GM19372 (cell line): ENCODE data around the gene TTC21A.

Experiments
- ATAC-seq: cut with Tn5 transposase; IDR thresholded peaks from one replicate; pipeline ENCODE4 v1.9.1; 2021; ENCODE audit warnings: mild to moderate bottlenecking, low read depth, moderate library complexity; ENCODE audit not compliant: unreplicated experiment

The TTC21A gene

DNA sequence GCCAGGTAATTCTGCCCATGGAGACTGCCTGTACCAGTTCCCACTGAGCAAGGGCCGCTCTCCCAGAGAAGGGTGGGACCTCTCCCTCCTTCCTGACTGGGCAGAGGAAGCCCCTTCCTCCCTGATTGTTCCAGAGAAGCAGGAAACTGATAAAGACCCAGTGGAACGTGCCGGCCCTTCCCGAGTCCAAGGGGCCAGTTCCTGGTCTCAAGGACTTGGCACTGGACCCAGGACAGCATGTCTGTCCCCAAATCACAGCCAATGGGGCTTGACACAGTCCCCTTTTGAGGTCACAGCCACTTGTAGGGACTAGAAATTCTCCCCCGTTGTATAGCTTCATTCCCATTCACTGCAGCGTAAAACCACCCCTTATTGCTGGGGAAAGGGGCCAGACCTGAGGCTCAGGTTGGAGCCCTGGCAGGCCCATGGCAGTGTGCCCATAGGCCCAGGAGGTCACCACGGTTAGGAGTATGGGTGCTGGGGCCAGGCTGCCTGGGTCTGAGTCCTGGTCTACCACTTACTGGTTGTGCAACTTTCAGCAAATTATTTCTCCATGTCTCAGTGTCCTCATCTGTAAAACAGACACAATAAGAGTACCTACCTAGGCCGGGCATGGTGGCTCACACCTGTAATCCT, 27.8 kb downstream of the TTC21A start:
- no peak for ATAC-seq

DNA sequence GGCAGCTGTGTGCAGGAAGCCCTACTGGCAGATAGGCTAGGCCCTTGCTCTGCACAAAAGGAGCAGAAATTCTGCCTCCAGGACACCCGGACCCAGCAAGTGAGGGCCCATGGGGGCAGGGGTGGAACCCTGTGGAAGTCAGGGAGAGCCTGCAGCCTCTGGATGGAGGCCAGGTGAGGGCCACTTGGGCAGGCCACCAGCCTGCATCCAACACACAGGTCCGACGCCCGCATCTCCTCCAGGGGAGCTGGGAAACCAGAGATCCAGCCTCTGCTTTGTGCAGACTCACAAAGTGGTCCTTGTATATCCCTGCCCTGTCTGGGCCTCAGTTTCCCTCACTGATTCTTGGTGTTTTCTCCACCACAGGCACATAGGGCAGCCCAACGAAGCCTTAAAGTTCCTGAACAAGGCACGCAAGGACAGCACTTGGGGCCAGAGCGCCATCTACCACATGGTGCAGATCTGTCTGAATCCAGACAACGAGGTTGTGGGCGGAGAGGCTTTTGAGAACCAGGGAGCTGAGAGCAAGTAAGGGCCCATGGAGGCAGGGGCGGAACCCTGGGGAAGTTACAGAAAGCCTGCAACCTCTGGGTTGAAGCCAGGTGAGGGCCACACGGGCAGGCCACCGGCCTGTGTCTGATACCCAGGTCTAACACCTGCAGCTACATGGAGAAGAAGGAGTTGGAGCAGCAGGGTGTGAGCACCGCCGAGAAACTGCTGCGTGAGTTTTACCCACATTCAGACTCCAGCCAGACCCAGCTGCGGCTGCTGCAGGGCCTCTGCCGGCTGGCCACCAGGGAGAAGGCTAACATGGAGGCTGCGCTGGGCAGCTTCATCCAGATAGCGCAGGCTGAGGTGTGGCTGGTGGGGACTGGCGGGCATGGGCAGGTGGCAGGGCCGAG, 29.3 kb downstream of the TTC21A start:
- no peak for ATAC-seq

DNA sequence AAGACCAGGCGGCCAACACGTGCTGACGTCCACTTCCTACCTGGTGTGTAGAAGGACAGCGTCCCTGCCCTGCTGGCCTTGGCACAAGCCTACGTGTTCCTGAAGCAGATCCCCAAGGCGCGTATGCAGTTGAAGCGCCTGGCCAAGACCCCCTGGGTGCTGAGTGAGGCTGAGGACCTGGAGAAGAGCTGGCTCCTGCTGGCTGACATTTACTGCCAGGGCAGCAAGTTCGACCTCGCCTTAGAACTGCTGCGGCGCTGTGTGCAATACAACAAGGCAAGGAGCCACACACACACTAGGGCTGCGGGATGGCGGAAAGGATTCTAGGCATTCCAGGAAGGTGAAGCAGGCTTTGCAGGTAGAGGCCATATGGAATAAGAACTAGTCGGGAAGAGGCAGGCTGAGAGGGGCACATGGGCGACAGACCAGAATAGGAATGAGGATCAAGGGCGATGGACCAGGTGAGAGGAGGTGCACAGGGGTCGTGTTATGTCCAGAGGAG, 30.0 kb downstream of the TTC21A start:
- ATAC-seq = no peak

DNA sequence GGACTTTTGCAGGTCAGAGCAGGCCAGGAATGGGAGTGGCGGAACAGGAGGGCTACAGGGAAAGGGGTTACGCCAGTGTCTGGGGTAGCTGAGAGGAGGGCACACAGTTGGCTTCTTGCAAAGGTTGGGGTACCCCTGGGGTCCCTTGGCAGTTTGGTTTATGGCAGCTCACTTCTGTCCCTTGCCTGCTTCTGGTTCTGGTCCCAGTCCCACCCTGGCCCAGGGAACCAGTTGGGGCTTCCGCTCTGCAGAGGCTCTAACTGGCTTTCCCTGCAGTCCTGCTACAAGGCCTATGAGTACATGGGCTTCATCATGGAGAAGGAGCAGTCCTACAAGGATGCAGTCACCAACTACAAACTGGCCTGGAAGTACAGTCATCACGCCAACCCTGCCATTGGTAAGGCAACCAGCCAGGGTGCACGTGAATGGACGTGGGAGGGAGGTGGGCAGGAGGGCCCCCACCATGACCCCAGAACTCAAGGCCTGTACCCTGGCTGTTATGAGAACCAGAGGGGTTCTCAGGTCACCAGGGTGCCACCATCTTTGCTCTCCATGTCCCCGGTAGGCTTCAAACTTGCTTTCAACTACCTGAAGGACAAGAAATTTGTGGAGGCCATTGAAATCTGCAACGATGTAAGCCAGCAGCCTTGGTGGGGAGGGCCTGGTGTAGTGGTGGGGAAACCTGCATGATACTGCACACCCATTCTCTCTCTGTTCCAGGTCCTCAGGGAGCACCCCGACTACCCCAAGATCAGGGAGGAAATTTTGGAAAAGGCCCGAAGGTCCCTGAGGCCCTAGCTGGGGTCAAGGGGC, 30.7 kb downstream of the TTC21A start:
- ATAC-seq = no peak

DNA sequence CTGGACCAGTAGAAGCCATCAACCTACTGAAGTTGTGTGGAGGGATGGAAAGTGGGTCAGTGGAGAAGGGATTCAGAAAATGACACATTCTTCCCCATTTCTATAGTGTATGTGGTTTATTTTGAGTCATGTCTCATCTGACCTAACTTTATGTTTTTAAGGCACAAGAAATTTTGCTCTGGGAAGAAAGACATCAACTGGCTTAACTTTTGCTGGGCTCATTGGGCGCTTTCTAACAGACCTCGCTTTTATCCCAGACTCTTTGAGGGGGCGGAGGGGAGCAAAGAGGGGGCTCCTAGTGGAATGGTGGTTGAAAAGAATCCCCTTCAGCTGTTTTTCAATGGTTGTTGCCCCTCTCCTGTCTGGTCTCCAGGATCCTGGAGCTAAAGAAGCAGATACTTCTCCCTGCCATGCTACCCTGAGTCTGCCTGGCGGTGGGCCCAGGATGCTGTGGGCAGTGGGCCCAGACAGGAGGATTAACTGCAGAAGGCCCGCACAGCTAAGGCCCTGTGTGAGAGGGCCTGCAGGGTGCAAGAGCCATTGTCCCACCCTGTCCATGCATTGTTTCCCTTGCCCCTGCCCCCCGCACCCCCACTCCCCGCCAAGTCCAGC, 31.4 kb downstream of the TTC21A start:
- no peak for ATAC-seq

DNA sequence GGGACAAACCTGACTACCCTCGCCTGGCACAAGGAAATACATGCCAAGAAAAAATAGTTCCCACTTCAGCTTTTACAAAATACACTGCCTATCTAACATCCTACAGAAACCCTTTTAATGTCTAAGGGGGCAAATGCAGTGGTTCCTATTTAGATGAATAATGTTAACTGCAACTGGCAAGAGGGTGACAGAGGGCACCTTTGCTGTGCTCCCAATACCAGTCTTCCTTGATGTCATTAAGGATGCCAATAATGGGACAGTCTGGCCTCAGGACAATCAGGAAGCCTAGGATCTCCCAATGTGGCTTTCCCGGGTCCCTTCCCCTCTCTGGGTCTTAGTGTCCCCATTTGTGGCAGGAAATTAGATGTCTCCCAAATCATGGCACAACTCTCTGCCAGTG, 32.0 kb downstream of the TTC21A start:
- no peak for ATAC-seq

DNA sequence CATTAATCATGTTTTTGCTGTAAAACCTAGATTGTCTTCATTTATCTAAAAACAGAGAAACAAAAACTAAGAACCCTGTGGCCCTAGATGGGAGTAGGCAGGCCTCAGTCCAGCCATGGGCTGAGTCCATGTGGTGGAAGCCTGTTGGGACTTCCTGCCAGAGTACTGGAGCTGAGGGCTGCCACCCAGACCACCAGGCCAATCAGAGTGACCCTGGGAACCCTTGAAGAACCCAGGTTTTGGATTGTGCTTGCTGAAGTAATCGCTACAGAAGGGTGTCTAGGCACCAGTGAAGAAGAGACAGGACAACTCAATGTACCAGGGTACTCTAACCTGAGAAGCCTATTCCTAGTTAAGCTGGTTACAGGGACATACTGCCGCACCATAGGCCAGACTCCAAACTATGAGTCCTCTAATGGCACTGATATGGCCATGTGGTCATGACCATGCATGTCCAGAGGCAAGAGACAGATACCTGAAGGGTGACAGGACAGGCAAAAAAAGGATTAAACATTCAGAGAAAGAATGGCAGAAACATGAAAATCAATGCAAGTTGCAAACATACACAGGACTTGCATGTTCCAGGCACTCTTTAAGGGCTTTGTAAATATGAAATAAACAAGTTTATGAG, 33.0 kb downstream of the TTC21A start:
- ATAC-seq = no peak

DNA sequence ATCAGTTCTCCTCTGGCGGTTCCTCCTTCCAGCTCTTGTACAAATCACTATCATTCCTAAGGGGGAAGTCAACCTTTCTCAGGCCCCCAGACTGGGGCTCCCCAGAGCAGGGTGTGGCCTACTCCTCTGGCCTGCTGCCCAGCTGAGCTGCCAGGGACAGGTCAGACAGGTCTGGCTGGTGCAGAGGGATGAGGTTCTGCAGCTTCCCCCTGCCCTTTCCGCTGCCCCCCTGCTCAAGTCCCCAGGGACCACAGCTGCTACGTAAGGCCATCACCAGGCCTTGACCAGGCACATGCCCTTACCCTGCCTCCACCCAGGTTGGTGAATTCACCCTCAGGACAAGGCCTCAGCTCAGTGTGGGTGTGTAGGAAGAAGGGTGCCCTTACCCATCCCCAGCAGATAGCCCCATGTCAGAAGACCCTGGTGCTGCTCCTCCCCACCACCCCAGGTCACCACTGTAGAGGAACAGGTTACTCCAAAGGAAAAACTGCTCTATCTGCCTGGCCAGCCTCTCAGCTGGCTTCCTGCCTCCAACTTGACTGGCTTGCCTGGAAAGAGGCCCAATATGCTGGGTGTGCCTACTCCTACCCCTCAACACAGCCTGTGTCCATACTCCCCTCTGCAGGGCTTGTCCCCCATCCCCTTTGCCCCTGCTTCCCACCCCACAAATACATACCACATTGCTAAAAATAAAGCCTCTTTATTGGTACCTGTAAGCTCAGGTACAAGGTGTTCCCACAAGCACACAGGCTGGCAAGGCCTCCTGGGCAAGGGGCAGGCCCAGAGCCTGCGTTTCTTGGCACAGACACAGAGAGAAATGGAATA, 33.9 kb downstream of the TTC21A start:
- ATAC-seq = no peak

DNA sequence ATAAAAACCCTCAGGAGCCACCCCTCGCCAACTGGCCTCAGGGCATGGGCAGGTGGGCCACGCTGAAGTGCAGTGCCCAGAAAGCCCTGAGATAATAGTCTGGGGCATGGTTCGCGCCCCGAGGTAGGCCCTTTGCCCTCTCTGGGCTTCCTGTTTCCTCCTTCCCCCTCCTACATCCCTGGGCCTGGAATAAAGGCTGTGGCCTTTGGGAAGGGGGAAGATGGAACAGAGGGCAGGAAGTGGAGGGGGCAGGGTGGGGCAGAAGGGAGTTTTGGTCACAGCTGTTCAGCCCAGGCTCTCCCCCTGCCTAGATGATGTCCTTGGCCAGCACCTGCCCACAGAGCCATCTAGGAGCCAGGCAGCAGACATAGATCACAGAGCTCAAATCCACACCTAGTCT, 34.6 kb downstream of the TTC21A start:
- ATAC-seq = no peak

DNA sequence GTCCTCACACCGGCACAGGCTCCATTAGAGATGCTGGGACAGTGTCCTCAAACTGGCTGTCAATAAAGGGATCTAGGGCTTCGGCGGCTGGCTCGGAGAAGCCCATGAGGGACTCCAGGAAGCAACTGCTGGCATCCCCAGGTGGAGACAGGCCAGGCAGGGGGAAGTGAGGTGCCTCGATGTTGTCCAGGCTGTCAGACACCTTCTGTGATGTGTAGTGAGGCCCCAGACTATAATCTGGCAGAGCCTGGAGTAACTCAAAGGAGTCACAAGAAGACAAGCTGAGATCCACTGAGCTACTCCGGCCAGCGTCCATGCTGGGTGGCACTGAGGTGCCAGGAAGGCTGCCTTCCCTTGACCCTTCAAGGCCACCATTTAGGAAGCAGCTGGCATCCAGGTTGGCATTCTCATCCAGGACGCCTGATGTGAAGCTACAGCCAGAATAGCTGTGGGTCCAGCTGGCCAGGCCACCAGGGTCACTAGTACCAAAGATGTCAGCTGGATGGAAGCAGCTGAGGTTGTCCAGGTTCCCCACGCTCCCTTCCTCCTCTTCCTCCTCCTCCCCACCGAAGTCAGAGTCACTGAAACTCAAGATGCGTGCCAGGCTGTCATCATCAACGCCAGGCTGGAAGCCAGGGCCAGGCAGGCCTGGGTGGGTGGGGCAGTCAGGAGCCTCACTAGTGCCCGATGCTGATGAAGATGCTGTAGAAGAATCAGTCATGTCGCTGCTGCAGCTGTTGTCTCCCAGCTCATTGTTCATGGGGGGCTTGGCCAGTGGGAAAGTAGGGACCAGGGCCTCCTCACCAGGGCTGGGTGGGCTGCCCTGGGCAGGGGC, 35.8 kb downstream of the TTC21A start:
- ATAC-seq = no peak

DNA sequence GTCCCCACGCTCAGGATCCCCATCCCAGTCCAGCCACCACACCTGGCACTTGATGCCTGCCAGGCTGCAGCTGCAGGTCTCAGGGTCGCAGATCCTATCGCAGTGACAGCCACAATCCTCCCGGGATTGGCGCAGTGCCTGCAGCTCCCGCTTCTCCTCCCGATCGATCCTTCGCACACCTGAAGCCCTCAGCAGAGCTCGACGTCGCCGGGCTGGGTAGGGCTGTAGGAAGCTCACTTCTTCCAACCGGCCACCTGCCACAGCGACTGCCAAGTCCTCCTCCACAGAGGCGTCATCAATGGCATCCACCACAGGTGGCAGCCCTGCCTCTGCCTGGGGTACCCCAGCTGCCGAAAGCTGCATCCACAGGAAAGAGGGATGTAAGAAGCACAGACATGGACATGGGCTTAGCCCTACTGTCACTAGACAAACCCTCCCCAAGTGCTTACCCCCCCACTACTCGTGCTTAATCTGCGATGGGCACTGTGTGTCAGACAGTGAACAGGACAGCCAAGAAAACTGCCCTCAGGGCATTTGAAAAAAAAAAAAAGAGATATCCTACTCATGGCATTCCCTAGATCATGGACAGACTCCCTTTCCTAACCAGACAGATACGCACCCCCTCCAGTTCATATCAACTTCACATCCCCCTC, 36.7 kb downstream of the TTC21A start:
- no peak for ATAC-seq

DNA sequence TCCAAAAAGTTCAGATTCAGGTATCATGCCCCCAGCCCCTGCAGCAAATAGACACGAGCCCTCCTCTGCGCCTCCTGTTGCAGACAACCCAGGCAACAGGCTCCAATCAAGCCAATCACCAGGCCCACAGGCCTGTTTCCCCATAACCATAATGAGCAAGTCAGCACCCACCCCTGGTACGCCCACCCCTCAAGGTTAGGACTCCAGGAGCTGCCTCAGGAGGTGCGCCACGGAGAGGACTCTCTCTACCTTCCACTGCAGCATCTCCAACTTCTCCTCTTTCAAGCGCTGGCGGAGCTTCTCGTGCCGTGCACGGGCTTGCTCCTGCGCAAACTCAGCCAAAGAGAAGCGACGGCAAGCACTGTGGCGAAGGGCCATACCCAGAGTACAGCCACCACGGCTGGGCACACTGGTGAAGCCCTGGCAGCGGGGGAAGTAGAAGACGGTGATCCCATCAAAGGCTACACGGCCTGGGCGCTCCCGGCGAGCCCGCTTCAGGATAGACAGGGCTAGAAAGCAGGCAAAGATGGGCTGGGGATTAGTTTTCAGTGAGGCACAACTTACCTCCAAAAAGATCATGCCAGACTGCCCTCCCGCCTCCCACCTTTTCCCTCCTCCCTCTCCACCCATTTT, 37.4 kb downstream of the TTC21A start:
- ATAC-seq = no peak

DNA sequence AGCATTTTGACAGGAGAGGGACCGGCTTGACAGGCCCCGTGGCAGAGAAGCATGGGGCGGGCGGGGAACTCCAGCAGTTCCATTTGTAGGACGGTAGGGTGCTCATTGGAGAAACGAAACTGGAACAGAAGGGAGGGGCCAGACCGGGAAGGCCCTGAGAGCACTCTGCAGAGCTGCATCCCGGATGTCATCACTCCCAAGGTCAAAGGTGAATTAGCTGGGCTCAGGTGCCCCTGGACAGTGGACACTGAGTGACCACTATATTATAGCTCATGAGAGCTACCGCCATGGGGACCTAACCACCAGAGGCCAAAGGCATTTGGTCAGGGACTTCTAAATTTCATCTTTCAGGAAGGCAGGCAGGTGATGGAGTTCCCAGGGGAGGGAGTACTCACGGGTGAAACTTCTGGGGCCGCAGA, 38.6 kb downstream of the TTC21A start:
- no peak for ATAC-seq

DNA sequence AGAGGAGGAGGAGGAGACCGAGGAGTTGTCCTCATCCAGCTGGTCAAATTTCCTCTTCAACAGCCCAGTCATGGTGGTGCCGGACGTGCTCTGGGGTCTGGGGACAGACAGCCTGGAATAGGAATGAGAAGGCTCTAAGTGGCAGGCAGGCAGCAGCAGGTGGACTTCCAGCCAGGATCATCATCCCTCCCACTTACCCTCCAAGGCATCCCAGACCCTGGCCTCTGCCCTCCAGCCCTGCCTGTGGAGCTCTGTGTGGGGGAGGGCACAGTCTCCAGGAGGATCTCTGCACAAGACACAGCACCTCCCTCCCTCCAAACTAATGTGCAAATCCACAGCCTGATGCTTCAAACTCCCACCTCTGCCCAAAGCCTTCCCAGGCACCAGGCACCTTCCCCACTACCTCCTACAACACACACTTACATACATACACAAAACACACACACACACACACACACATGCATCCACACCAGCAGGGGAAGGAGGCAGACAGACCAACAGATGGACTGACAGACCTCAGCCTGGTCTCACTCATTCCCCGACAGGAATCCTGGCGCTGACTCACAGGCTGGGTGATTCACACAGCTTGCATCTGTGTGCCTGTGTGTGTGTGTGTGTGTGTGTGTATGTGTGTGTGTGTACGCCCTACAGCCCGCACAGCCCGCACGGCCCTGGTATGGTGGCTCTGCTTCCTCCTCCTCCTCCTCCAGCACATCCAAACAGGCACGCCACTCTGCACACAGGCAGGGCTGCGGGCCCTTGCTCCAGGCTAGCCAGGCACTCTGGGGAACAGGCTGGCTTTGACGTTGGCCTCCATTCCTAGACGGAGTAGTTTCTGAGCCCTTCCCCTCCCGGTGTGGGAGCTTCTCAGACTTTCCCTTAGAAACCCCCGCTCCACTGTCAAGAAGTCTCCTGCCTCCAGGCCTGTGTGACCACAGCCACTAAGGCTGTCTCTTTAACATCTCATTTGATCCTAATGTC, 39.4 kb downstream of the TTC21A start:
- ATAC-seq = no peak

DNA sequence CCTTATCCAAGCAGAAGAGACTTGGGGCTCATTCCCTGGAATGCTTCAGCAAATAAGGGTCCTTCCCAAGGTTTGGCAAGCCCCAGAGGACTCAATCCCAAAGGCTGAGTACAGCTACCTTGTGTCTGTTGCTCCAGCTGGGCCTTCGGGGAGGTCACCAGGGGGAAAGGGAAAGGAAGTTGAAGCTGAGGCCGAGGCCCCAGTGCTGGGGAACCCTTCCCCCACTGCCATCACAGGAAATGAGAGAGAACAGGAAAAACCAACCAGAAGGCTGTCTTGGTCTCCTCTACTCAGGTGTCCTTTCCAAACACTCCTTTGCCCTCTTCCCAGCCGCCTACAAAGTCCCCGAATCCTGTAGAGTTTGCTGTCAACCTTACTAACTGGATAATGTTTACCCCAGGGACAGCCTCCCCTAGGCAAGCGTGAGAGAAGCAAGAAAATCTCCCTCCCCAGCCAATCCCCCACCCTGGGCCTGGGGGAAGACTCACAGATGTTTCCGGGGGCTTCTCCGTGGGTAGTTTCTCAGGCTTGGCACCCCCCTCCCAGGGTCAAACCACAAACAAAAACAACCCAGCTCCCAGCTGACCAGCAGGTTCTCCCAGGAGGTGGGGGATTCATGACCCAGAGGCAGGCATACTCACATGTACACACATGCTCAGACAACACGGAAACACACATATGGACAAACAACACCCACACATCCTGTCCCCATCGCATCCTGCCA, 40.4 kb downstream of the TTC21A start:
- peak; percentile 31 for ATAC-seq
